Osteocyte (in vitro differentiated cells): Measurements from ENCODE around the gene ZNF134. TPM values are rescaled to one million over a fixed set of nuclear protein-coding genes. Genes with fewer than 3 reads are reported as not detected.

Experiments
- DNase-seq: peaks from one replicate; pipeline ENCODE4 v3.0.0; 2021; ENCODE audit warnings: mixed read lengths; ENCODE audit not compliant: unreplicated experiment; ENCODE audit errors: extremely low spot score
- H3K27ac Mint-ChIP-seq: one replicate; pipeline ENCODE4 v1.8.0; 2021; ENCODE audit warnings: mild to moderate bottlenecking, mixed read lengths; ENCODE audit not compliant: unreplicated experiment
- H3K27me3 Mint-ChIP-seq: one replicate; pipeline ENCODE4 v1.8.0; 2021; ENCODE audit warnings: mixed read lengths; ENCODE audit not compliant: unreplicated experiment
- H3K36me3 Mint-ChIP-seq: one replicate; pipeline ENCODE4 v1.8.0; 2021; ENCODE audit warnings: mixed read lengths; ENCODE audit not compliant: unreplicated experiment
- H3K4me1 Mint-ChIP-seq: one replicate; pipeline ENCODE4 v1.8.0; 2021; ENCODE audit warnings: mixed read lengths; ENCODE audit not compliant: unreplicated experiment
- H3K4me3 Mint-ChIP-seq: one replicate; pipeline ENCODE4 v1.8.0; 2021; ENCODE audit warnings: mild to moderate bottlenecking, moderate library complexity, mixed read lengths; ENCODE audit not compliant: unreplicated experiment
- H3K9me3 Mint-ChIP-seq: one replicate; pipeline ENCODE4 v1.8.0; 2021; ENCODE audit warnings: mixed read lengths; ENCODE audit not compliant: unreplicated experiment
- total RNA-seq: library from RNA; stranded (reverse); gene quantifications from 2 replicates; pipeline ENCODE4 v1.2.1, GENCODE V29; 2021
- TF ChIP-seq, protein P1 (sequence below): fragments of 200-600 bp; sonication (generic); IDR thresholded peaks from 2 replicates; pipeline ENCODE4 v1.5.0; 2021; ENCODE audit warnings: antibody characterized with exemption, mild to moderate bottlenecking, moderate library complexity

ZNF134 gene
- total RNA-seq, 1 donor from 2014 or later: 20.0 TPM

GRCh38 chr19:57599377-57599760 is 14.7 kb upstream of the ZNF134 start:
- TF ChIP-seq, protein P1, sequence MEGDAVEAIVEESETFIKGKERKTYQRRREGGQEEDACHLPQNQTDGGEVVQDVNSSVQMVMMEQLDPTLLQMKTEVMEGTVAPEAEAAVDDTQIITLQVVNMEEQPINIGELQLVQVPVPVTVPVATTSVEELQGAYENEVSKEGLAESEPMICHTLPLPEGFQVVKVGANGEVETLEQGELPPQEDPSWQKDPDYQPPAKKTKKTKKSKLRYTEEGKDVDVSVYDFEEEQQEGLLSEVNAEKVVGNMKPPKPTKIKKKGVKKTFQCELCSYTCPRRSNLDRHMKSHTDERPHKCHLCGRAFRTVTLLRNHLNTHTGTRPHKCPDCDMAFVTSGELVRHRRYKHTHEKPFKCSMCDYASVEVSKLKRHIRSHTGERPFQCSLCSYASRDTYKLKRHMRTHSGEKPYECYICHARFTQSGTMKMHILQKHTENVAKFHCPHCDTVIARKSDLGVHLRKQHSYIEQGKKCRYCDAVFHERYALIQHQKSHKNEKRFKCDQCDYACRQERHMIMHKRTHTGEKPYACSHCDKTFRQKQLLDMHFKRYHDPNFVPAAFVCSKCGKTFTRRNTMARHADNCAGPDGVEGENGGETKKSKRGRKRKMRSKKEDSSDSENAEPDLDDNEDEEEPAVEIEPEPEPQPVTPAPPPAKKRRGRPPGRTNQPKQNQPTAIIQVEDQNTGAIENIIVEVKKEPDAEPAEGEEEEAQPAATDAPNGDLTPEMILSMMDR: no peak
- peaks cover 13% of the 10 kb centered on the region for H3K36me3 Mint-ChIP-seq
- H3K4me1 Mint-ChIP-seq: peaks cover 5% of the 10 kb centered on the region
- no peak for DNase-seq
- peak overlapping the region; percentile 82 for H3K4me3 Mint-ChIP-seq
- H3K27me3 Mint-ChIP-seq: no peaks in the 10 kb centered on the region
- peaks cover 43% of the 10 kb centered on the region for H3K9me3 Mint-ChIP-seq
- H3K27ac Mint-ChIP-seq: peak overlapping the region; percentile 79

- Mint-ChIP-seq H3K36me3 (peaks cover 16% of the 10 kb centered on the region), H3K27ac (peak within 1 kb of the TSS; percentile 79), H3K9me3 (peaks cover 46% of the 10 kb centered on the region), H3K27me3 (no peaks in the 10 kb centered on the region), H3K4me1 (peaks cover 5% of the 10 kb centered on the region), H3K4me3 (peak within 1 kb of the TSS; percentile 82)
- TF ChIP-seq, protein P1: no peak
- peak; percentile 96 for DNase-seq
Observed at GRCh38 chr19:57599761-57600383, 14.2 kb upstream of the ZNF134 start, which contains the start of gene ZNF530. Gene ZNF530 (plus strand): TSS chr19:57599885. CDS start chr19:57604346, 4,461 bp downstream.

GRCh38 chr19:57606931-57607330 is 7.1 kb upstream of the ZNF134 start:
- no peak for DNase-seq
- H3K36me3 Mint-ChIP-seq: peaks cover 50% of the 10 kb centered on the region
- no peaks in the 10 kb centered on the region for H3K4me1 Mint-ChIP-seq
- peaks cover 45% of the 10 kb centered on the region for H3K9me3 Mint-ChIP-seq
- no peaks in the 10 kb centered on the region for H3K27me3 Mint-ChIP-seq
- TF ChIP-seq, protein P1: no peak
- H3K4me3 Mint-ChIP-seq: no peak overlapping the region
- no peak overlapping the region for H3K27ac Mint-ChIP-seq

- H3K27me3 Mint-ChIP-seq: no peaks in the 10 kb centered on the region
- peaks cover 12% of the 10 kb centered on the region for H3K4me1 Mint-ChIP-seq
- peaks cover 36% of the 10 kb centered on the region for H3K9me3 Mint-ChIP-seq
- no peak overlapping the region for H3K27ac Mint-ChIP-seq
- no peak overlapping the region for H3K4me3 Mint-ChIP-seq
- H3K36me3 Mint-ChIP-seq: peaks cover 42% of the 10 kb centered on the region
- DNase-seq: no peak
- TF ChIP-seq, protein P1: no peak
Observed at GRCh38 chr19:57611113-57611512, 2.9 kb upstream of the ZNF134 start.

GRCh38 chr19:57615346-57615745 is 1.3 kb downstream of the ZNF134 start:
- H3K9me3 Mint-ChIP-seq: peaks cover 66% of the 10 kb centered on the region
- no peak overlapping the region for H3K27ac Mint-ChIP-seq
- TF ChIP-seq, protein P1: no peak
- H3K4me1 Mint-ChIP-seq: peaks cover 12% of the 10 kb centered on the region
- H3K27me3 Mint-ChIP-seq: no peaks in the 10 kb centered on the region
- DNase-seq: peak; percentile 27
- peak overlapping the region; percentile 89 for H3K4me3 Mint-ChIP-seq
- H3K36me3 Mint-ChIP-seq: peaks cover 55% of the 10 kb centered on the region
